SK-N-SH (cell line): ENCODE data around the gene SLC9A5. TPM values are rescaled to one million over a fixed set of nuclear protein-coding genes. Genes with fewer than 3 reads are reported as not detected.
A peak's percentile ranks its signal among the peaks of the same experiment; 100 is the strongest.

Experiments
- CTCF ChIA-PET: fragments of 300-600, 350-600 bp; formaldehyde crosslinking; extraction: SDS; loops from one replicate; lab custom pipeline; 2021; lab: Yijun Ruan, JAX
- POLR2A ChIA-PET: fragments of 350-600 bp; sonication (Branson Sonifier 250); formaldehyde crosslinking; extraction: SDS; loops from one replicate; lab custom pipeline; 2020; ENCODE audit warnings: antibody characterized with exemption, inconsistent platforms; lab: Yijun Ruan, JAX
- DNase-seq: peaks from one replicate; pipeline ENCODE4 v3.0.0; 2012
- H2AFZ ChIP-seq: fragments of 200-600 bp; sonication (generic); 2 replicates; pipeline ENCODE4 v1.8.1; 2016; ENCODE audit warnings: antibody characterized with exemption, mild to moderate bottlenecking, low read depth
- H3F3A ChIP-seq: fragments of 200-600 bp; sonication (generic); replicated peaks from 2 replicates; pipeline ENCODE3; 2016; ENCODE audit warnings: antibody characterized with exemption, mild to moderate bottlenecking; ENCODE audit not compliant: insufficient read depth
- H3K27ac ChIP-seq, 2 experiments: fragments of 200-500 bp in 1 of 2; fragments of 200-600 bp in 1 of 2; sonication (Bioruptor generic) in 1 of 2; sonication (generic), shearing (Covaris generic) in 1 of 2; 2 replicates each; pipeline versions ENCODE4 v1.5.1 to v1.6.1; 2014 to 2016; ENCODE audit warnings: low read depth in 2 of 2, inconsistent platforms in 1 of 2, low read length in 1 of 2, mild to moderate bottlenecking in 1 of 2, mixed read lengths in 1 of 2
- H3K27me3 ChIP-seq: fragments of 200-600 bp; sonication (generic), shearing (Covaris generic); 2 replicates; pipeline ENCODE4 v1.6.1; 2016; ENCODE audit warnings: mixed run types; ENCODE audit not compliant: insufficient read depth
- H3K36me3 ChIP-seq, 2 experiments: fragments of 200-500 bp in 1 of 2; fragments of 200-600 bp in 1 of 2; sonication (Bioruptor generic) in 1 of 2; sonication (generic) in 1 of 2; replicated peaks in 1 of 2; 2 replicates each; pipeline versions ENCODE3 to v1.5.1; 2014 to 2016; ENCODE audit warnings: low read length in 1 of 2, mild to moderate bottlenecking in 1 of 2; ENCODE audit not compliant: insufficient read depth in 2 of 2, control insufficient read depth in 1 of 2
- H3K4me1 ChIP-seq, 2 experiments: fragments of 200-500 bp in 1 of 2; fragments of 200-600 bp in 1 of 2; sonication (Bioruptor generic) in 1 of 2; sonication (generic), shearing (Covaris generic) in 1 of 2; 2 replicates each; pipeline versions ENCODE4 v1.5.1 to v1.6.1; 2014 to 2016; ENCODE audit warnings: low read depth in 1 of 2, low read length in 1 of 2, mixed run types in 1 of 2; ENCODE audit not compliant: insufficient read depth in 2 of 2, control insufficient read depth in 1 of 2
- H3K4me2 ChIP-seq: fragments of 200-600 bp; sonication (generic), shearing (Covaris generic); 2 replicates; pipeline ENCODE4 v1.6.1; 2017; ENCODE audit warnings: mixed run types
- H3K4me3 ChIP-seq, 2 experiments: fragments of 200-500 bp in 1 of 2; fragments of 200-600 bp in 1 of 2; sonication (Bioruptor generic) in 1 of 2; sonication (generic), shearing (Covaris generic) in 1 of 2; 2 replicates each; pipeline versions ENCODE4 v1.5.1 to v1.8.1; 2014 to 2016; ENCODE audit warnings: low read depth in 2 of 2, inconsistent platforms in 1 of 2, low read length in 1 of 2, mild to moderate bottlenecking in 1 of 2, mixed read lengths in 1 of 2, moderate library complexity in 1 of 2
- H3K79me2 ChIP-seq: fragments of 200-600 bp; sonication (generic); 2 replicates; pipeline ENCODE4 v1.8.1; 2017; ENCODE audit warnings: mild to moderate bottlenecking; ENCODE audit not compliant: insufficient read depth
- H3K9ac ChIP-seq: fragments of 200-600 bp; sonication (generic); 2 replicates; pipeline ENCODE4 v1.6.1; 2017; ENCODE audit warnings: mixed run types
- H3K9me2 ChIP-seq: fragments of 200-600 bp; sonication (generic); 2 replicates; pipeline ENCODE4 v1.6.1; 2017; ENCODE audit warnings: mixed run types
- H3K9me3 ChIP-seq: fragments of 200-600 bp; sonication (generic); 2 replicates; pipeline ENCODE4 v1.6.1; 2017; ENCODE audit warnings: mixed run types, mild to moderate bottlenecking, moderate library complexity
- H4K20me1 ChIP-seq: fragments of 200-600 bp; sonication (generic); 2 replicates; pipeline ENCODE4 v1.6.1; 2017; ENCODE audit warnings: mild to moderate bottlenecking, mixed run types; ENCODE audit not compliant: insufficient read depth
- EP300 ChIP-seq, 2 experiments: IDR thresholded peaks; 2 replicates each; pipeline versions ENCODE4 v1.4.0 to v1.6.1; 2012; ENCODE audit warnings: borderline replicate concordance in 1 of 2, low read depth in 1 of 2, low read length in 1 of 2
- EZH2phosphoT487 ChIP-seq: fragments of 200-600 bp; sonication (generic); IDR thresholded peaks from 2 replicates; pipeline ENCODE4 v1.6.1; 2017; ENCODE audit warnings: low read depth, mixed run types, mild to moderate bottlenecking, antibody characterized with exemption, moderate library complexity, borderline replicate concordance
- FOSL2 ChIP-seq: IDR thresholded peaks from 2 replicates; pipeline ENCODE4 v1.4.0; 2012; ENCODE audit warnings: low read depth, mild to moderate bottlenecking, moderate library complexity, borderline replicate concordance
- GATA2 ChIP-seq: sonication (generic); formaldehyde crosslinking; IDR thresholded peaks from 2 replicates; pipeline ENCODE4 v1.5.0; 2020; ENCODE audit warnings: mild to moderate bottlenecking, missing genetic modification reagents
- JUND ChIP-seq: IDR thresholded peaks from 2 replicates; pipeline ENCODE4 v1.4.0; 2012
- NFIC ChIP-seq: IDR thresholded peaks from 2 replicates; pipeline ENCODE4 v1.4.0; 2012; ENCODE audit warnings: borderline replicate concordance
- NRF1 ChIP-seq: IDR thresholded peaks from 2 replicates; pipeline ENCODE4 v1.6.1; 2012; ENCODE audit warnings: low read depth, mild to moderate bottlenecking, low read length
- RXRA ChIP-seq: IDR thresholded peaks from 2 replicates; pipeline ENCODE4 v1.4.0; 2012; ENCODE audit warnings: low read depth, mild to moderate bottlenecking, borderline replicate concordance
- SIN3A ChIP-seq: IDR thresholded peaks from 2 replicates; pipeline ENCODE4 v1.6.1; 2012; ENCODE audit warnings: low read depth, mild to moderate bottlenecking, low read length, moderate library complexity, borderline replicate concordance
- SMC3 ChIP-seq: IDR thresholded peaks from 2 replicates; pipeline ENCODE4 v1.6.1; 2012; ENCODE audit warnings: low read depth, low read length, improper control_type of control experiment
- TCF12 ChIP-seq: IDR thresholded peaks from 2 replicates; pipeline ENCODE4 v1.4.0; 2012
- TEAD4 ChIP-seq: IDR thresholded peaks from 2 replicates; pipeline ENCODE4 v1.4.0; 2012; ENCODE audit warnings: mild to moderate bottlenecking, borderline replicate concordance; ENCODE audit not compliant: insufficient read depth
- YY1 ChIP-seq: IDR thresholded peaks from 2 replicates; pipeline ENCODE4 v1.4.0; 2012; ENCODE audit warnings: low read depth, mild to moderate bottlenecking
- WGBS: methylation state at CpG from one replicate; pipeline ENCODE4 v1.1.6; 2017; ENCODE audit warnings: low lambda C conversion rate; 5-methylcytosine and 5-hydroxymethylcytosine counted together
- polyA plus RNA-seq, 3 experiments: library from polyadenylated mRNA; depleted of rRNA; stranded (reverse); fragments of >200 nt; gene quantifications; 2 replicates each; pipeline ENCODE4 v1.2.3, GENCODE V29; 2012
- TF ChIP-seq, protein P1 (sequence below): IDR thresholded peaks from 2 replicates; pipeline ENCODE4 v1.4.0; 2012; ENCODE audit warnings: low read depth
- TF ChIP-seq, protein P2 (sequence below): fragments of 150-350 bp; IDR thresholded peaks from 2 replicates; pipeline ENCODE4 v1.6.1; 2016; ENCODE audit warnings: mild to moderate bottlenecking, low read depth, low read length
- TF ChIP-seq, protein P3 (sequence below): fragments of 150-350 bp; IDR thresholded peaks from 2 replicates; pipeline ENCODE4 v1.6.1; 2017; ENCODE audit warnings: antibody characterized with exemption, low read length, low read depth, borderline replicate concordance
- TF ChIP-seq, protein P4 (sequence below): IDR thresholded peaks from 2 replicates; pipeline ENCODE4; 2012
- TF ChIP-seq, protein P5 (sequence below): IDR thresholded peaks from 2 replicates; pipeline ENCODE4 v1.4.0; 2012; ENCODE audit warnings: low read depth, borderline replicate concordance

SLC9A5 gene
- polyA plus RNA-seq, 1 of the 3 experiments (the other 2 are of a cell fraction) = 4.1 TPM

DNA sequence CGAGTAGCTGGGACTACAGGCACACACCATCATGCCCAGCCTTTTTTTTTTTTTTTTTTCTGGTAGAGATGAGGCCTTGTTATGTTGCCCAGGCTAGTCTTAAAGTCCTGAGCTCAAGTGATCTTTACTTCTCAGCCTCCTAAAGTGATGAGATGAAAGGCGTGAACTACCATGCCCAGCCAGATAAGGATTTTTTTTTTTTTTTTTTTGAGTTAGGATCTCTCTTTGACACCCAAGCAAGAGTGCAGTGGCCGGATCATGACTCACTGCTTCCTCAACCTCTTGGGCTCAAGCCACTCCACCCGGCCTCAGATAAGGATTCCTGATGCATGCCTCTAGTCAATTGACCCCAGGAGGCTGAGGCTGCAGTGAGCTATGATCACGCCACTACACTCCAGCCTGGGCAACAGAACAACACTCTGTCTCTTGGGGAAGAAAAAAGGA lies 19.4 kb downstream of the SLC9A5 start:
- WGBS = 41% methylated on average over 5 of the region's 5 CpGs
- Histone ChIP-seq H3K4me2 (no peak overlapping the region), H3F3A (peaks cover 21% of the 10 kb centered on the region), H3K27me3 (no peaks in the 10 kb centered on the region), H3K4me1 (peaks cover 0 to 7% of the 10 kb centered on the region in 2 experiments; a peak in 1 of 4 replicates), H4K20me1 (no peaks in the 10 kb centered on the region), H3K36me3 (no peaks in the 10 kb centered on the region), H3K4me3 (no peak overlapping the region), H3K9me3 (no peaks in the 10 kb centered on the region), H3K9ac (peak overlapping the region; percentile 25; the same call in 1 of the 2 replicates), H3K27ac (peak overlapping the region in 1 of 2 experiments; percentile 77; a peak in 2 of 4 replicates), H2AFZ (no peak overlapping the region), H3K9me2 (no peaks in the 10 kb centered on the region), H3K79me2 (peaks cover 8% of the 10 kb centered on the region; the same call in 1 of the 2 replicates)
- CTCF ChIA-PET = interaction anchor here (0.6 to 4.7 kb wide), 5 partner anchors 8 to 154 kb away, joined by 3 to 24 read pairs (median 4); no protein-coding TSS in a partner anchor
- POLR2A ChIA-PET = no interaction called here
- DNase-seq = no peak
- TF ChIP-seq NFIC (peak; percentile 75), TCF12 (peak; percentile 62), TEAD4 (0 out of 2 replicates have a peak, but pooled peaks have one; percentile 19), YY1 (no peak), SIN3A (no peak), GATA2 (CRISPR knock-in tag) (no peak), FOSL2 (peak; percentile 79), NRF1 (no peak), SMC3 (no peak), JUND (peak; percentile 70), EZH2phosphoT487 (no peak), EP300 (IDR thresholded peaks at IDR 0.05; ENCODE audit: borderline replicate concordance in 1 of 2, low read depth in 1 of 2, low read length in 1 of 2) (peak in 1 of 2 experiments; percentile 56; a peak in 1 of 4 replicates), RXRA (peak; percentile 65; the same call in 1 of the 2 replicates)
- TF ChIP-seq, protein P1, sequence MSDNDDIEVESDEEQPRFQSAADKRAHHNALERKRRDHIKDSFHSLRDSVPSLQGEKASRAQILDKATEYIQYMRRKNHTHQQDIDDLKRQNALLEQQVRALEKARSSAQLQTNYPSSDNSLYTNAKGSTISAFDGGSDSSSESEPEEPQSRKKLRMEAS = peak; percentile 73; the same call in 1 of the 2 replicates
- TF ChIP-seq, protein P2, sequence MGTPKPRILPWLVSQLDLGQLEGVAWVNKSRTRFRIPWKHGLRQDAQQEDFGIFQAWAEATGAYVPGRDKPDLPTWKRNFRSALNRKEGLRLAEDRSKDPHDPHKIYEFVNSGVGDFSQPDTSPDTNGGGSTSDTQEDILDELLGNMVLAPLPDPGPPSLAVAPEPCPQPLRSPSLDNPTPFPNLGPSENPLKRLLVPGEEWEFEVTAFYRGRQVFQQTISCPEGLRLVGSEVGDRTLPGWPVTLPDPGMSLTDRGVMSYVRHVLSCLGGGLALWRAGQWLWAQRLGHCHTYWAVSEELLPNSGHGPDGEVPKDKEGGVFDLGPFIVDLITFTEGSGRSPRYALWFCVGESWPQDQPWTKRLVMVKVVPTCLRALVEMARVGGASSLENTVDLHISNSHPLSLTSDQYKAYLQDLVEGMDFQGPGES = no peak
- TF ChIP-seq, protein P3, sequence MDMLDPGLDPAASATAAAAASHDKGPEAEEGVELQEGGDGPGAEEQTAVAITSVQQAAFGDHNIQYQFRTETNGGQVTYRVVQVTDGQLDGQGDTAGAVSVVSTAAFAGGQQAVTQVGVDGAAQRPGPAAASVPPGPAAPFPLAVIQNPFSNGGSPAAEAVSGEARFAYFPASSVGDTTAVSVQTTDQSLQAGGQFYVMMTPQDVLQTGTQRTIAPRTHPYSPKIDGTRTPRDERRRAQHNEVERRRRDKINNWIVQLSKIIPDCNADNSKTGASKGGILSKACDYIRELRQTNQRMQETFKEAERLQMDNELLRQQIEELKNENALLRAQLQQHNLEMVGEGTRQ = no peak
- TF ChIP-seq, protein P4, sequence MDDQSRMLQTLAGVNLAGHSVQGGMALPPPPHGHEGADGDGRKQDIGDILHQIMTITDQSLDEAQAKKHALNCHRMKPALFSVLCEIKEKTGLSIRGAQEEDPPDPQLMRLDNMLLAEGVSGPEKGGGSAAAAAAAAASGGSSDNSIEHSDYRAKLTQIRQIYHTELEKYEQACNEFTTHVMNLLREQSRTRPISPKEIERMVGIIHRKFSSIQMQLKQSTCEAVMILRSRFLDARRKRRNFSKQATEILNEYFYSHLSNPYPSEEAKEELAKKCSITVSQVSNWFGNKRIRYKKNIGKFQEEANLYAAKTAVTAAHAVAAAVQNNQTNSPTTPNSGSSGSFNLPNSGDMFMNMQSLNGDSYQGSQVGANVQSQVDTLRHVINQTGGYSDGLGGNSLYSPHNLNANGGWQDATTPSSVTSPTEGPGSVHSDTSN = peak; percentile 56
- TF ChIP-seq, protein P5, sequence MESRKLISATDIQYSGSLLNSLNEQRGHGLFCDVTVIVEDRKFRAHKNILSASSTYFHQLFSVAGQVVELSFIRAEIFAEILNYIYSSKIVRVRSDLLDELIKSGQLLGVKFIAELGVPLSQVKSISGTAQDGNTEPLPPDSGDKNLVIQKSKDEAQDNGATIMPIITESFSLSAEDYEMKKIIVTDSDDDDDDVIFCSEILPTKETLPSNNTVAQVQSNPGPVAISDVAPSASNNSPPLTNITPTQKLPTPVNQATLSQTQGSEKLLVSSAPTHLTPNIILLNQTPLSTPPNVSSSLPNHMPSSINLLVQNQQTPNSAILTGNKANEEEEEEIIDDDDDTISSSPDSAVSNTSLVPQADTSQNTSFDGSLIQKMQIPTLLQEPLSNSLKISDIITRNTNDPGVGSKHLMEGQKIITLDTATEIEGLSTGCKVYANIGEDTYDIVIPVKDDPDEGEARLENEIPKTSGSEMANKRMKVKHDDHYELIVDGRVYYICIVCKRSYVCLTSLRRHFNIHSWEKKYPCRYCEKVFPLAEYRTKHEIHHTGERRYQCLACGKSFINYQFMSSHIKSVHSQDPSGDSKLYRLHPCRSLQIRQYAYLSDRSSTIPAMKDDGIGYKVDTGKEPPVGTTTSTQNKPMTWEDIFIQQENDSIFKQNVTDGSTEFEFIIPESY = 0 out of 2 replicates have a peak, but pooled peaks have one; percentile 26
